HEK293 (cell line): Measurements from ENCODE around the gene DCHS1.

Experiments
- FEZF1 ChIP-seq: fragments of 450-650 bp; formaldehyde crosslinking; IDR thresholded peaks from 2 replicates; pipeline ENCODE4 v1.5.1; 2016; ENCODE audit warnings: missing biosample characterization, missing genetic modification characterization
- KLF16 ChIP-seq: fragments of 450-650 bp; formaldehyde crosslinking; IDR thresholded peaks from 2 replicates; pipeline ENCODE4 v1.5.1; 2017; ENCODE audit warnings: missing biosample characterization, missing genetic modification characterization
- ZBTB8A ChIP-seq: fragments of 450-650 bp; formaldehyde crosslinking; IDR thresholded peaks from 2 replicates; pipeline ENCODE4 v1.5.1; 2016; ENCODE audit warnings: missing biosample characterization, missing genetic modification characterization
- ZNF423 ChIP-seq: fragments of 450-650 bp; formaldehyde crosslinking; IDR thresholded peaks from 2 replicates; pipeline ENCODE4 v1.5.1; 2016; ENCODE audit warnings: missing biosample characterization, missing genetic modification characterization
- ZNF654 ChIP-seq: fragments of 450-650 bp; formaldehyde crosslinking; IDR thresholded peaks from 2 replicates; pipeline ENCODE4 v1.5.1; 2016; ENCODE audit warnings: low read depth, missing biosample characterization, missing genetic modification characterization
- TF ChIP-seq, protein P1 (sequence below): fragments of 450-650 bp; formaldehyde crosslinking; IDR thresholded peaks from 2 replicates; pipeline ENCODE4 v1.5.1; 2016; ENCODE audit warnings: missing biosample characterization, missing genetic modification characterization

DNA sequence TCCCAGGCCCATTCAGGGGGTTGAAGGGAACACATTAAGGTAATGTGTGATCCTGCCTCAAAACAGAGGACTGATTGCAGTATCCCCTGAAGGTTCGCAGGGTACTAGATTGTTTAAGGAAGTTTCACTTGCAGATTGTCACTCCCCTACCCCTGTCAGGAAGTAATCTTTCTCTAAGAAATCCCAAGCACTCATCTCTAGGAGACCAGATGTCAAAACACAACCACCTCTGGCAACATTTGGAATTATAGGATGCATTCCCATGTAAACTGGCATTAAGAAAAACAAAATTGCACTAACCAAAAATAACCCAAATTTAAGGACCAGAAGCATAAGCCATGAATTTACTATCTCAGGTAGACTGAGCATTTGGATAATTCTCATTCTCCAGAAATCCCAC lies 25.9 kb upstream of the DCHS1 start:
- TF ChIP-seq FEZF1 (tag by site-specific recombination) (no peak), KLF16 (no peak), ZNF654 (no peak), ZNF423 (no peak), ZBTB8A (tag by site-specific recombination) (no peak)
- TF ChIP-seq, protein P1, sequence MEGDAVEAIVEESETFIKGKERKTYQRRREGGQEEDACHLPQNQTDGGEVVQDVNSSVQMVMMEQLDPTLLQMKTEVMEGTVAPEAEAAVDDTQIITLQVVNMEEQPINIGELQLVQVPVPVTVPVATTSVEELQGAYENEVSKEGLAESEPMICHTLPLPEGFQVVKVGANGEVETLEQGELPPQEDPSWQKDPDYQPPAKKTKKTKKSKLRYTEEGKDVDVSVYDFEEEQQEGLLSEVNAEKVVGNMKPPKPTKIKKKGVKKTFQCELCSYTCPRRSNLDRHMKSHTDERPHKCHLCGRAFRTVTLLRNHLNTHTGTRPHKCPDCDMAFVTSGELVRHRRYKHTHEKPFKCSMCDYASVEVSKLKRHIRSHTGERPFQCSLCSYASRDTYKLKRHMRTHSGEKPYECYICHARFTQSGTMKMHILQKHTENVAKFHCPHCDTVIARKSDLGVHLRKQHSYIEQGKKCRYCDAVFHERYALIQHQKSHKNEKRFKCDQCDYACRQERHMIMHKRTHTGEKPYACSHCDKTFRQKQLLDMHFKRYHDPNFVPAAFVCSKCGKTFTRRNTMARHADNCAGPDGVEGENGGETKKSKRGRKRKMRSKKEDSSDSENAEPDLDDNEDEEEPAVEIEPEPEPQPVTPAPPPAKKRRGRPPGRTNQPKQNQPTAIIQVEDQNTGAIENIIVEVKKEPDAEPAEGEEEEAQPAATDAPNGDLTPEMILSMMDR (tag by site-specific recombination), result no peak
